CD4-positive, alpha-beta T cell treated with Interleukin-2 at 100 ng/mL for 4 hours (primary cell): ENCODE results near the gene AADAT.
A peak's percentile ranks its signal among the peaks of the same experiment; 100 is the strongest.
"Not testable (repeated sequence)": the region's sequence is repeated elsewhere in the genome, so short reads cannot be mapped to it uniquely, and the experiment has no call there.

Experiments used
- DNase-seq: peaks from one replicate; pipeline ENCODE4 v3.0.0-alpha.2; 2020; ENCODE audit warnings: low spot score

Gene AADAT

GRCh38 chr4:170089274-170089667 lies 485 bp downstream of the AADAT start:
- DNase-seq: no peak

GRCh38 chr4:170088716-170089115 lies 1.0 kb downstream of the AADAT start:
- no peak for DNase-seq

- DNase-seq: no peak
Measured at GRCh38 chr4:170087163-170087700, 2.5 kb downstream of the AADAT start.

GRCh38 chr4:170083541-170083940 lies 6.2 kb downstream of the AADAT start:
- no peak for DNase-seq

DNA sequence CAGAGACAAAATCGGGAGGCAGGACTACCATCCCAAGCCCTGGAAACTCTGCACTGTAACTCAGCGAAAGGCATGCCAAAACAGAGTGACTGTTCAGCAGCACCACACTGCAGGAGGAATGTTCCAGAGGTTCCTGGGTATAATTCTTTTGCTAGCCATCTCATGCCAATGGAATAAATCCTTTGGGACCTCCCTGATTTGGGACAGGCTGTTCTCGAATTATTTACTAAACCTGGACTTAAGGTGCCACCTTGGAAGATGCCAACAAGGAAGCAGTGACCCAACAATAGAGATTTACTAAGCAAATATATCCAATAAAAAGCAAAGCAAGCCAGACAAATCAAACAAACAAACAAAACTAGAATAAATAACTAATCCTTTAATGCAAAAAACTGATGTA lies 9.3 kb downstream of the AADAT start:
- DNase-seq: no peak

DNA sequence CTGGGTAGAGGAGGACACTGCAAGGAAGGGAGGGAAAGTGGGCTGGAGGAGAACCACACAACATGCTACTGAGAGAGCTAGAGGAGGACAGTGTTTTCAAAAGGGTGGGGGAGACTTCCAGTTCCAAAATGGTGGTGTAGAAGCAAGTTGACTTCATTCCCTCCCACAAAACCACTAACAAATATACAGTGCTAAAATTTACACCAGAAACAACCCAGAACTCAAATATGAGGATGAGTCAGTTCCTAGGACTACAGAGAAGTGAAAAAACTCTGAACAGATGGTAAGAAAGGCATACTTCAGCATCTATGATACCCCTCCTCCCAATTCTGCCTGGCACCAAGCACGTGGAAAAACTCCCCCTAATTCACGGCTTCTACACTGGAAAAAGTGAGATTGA lies 9.8 kb downstream of the AADAT start:
- no peak for DNase-seq

DNA sequence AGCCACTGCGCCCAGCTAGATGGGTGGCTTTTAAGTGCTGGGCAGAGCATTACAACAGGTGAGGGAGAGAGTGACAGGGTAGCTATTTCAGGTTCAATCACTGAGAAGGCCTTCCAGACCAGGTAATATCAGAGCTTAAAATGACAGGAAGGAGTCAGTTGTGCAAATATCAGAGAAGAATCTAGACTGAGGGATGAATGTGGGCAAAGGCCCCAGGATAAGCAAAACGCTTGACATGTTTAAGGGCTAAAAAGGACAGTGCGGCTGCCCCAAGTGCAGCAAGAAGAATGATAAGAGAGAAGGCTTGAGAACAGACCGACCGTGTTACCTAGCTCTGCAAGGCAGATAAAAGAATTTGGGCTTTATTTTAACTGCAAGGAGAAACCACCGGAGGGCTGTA lies 18.6 kb downstream of the AADAT start:
- DNase-seq: no peak

DNA sequence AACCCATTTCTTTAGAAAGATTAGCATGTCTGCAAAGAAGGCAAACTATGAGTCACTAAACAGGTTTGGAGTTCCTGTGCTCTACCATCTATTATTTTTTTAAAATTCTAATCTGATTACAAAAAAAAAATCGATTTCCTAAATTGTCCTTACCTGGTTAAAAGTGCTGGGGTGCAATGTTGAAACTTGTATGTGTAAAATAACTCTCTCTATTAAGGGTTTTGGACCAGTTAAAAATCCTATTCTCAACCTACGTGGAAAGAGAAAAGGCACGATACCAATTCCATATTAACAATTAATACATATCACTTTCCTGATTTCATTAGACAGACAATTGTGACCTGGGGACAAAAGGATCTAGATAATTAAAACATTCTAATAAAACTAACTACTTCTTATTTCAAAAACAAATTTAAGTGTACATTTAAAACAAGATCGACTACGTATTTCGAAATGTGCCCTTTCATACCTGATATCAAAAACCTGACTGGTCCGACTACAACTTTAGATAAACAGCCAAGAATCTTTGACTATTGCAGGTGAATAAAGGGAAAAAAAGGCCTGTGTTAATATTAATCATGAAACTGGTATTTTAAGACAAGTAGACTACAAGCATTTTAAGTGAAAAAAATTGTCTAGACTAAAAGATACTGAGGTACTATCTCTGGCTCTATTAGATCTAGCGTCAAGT lies 21.2 kb downstream of the AADAT start:
- DNase-seq: no peak

- no peak for DNase-seq
Measured at GRCh38 chr4:170059421-170059820, 30.3 kb downstream of the AADAT start.

GRCh38 chr4:170058826-170059225 lies 30.9 kb downstream of the AADAT start:
- DNase-seq: no peak

- DNase-seq: no peak
Measured at GRCh38 chr4:170057866-170058265, 31.9 kb downstream of the AADAT start.

GRCh38 chr4:170052919-170053318 lies 36.8 kb downstream of the AADAT start:
- DNase-seq: no peak

GRCh38 chr4:170051402-170051801 lies 38.4 kb downstream of the AADAT start:
- DNase-seq: no peak

- DNase-seq: no peak
Measured at GRCh38 chr4:170049766-170050165, 40.0 kb downstream of the AADAT start.

DNA sequence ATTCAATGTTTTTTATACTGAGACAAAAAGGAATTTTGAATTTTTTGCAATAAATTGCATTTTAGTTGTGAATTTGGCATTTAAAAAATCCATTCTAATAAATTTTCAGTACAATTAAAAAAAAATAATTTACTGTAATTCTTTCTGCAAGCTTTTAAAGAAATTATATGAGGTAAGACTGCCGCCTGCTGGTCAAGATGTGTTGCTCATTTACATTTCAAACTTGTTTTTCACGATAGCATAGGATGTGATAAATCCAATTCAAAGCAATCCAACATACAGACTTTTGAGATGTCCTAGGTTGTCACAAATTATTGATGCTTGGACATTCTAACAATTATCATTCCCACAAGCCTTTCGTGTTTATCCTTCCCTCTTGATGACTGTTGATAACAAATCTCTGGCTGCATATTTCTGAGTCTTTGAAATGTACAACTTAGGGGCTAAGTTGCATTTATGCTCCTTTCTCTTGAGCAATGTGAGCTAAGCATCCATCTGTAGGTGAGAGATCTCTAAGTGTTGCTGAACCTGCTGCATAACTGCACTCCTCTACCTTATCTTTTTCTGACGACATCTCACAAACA lies 41.9 kb downstream of the AADAT start:
- peak; percentile 67 for DNase-seq

GRCh38 chr4:170046156-170046555 lies 43.6 kb downstream of the AADAT start:
- not testable (repeated sequence) for DNase-seq

DNA sequence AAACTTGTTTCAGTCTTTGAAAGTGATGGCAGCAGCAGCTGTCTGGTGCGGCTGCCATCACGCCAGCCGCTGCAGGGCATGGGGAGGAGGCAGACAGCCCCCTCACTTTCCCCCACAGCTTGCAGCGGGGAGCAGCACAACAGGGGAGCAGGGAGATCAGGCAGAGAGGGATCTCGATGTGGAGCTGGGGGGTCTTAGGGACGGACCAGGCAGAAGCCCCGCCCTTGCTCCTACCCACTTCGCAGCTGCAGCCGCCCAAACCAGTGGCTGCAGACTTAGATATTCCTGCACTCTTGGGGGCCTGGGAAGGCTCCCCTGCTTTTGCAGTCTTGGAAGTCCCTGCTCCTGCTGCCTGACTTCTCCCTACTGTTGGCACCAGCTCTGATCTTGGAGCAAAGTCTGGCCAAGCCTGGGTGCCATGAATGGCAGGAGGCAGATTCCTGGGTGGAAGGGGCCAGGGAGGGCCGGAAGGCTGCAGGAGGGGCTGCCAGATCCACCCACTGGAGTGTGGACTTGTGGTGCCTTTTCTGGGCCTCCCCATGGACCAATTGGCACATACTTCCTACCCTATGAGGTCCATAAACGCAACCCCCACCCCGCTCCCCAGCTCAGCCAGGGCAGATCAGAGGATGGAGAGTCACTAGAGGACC lies 49.6 kb downstream of the AADAT start:
- no peak for DNase-seq

DNA sequence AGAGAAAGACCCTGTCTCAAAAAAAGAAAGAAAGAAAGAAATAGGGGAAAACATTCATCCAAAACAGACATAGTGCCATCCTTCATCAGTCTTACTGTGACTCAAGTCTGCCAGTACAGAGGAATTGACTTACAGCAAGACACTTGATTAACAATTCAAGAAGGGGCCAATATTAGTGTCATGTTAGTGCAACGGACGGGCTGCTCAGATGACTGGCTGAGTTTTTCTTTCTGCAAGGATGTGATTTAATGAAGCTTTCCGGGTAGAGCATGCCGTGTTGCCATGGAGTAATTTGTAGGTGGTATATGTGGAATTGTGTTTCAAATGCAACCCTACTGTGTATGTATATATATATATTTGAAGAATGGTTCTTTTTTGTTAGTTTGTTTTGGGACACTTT lies 51.0 kb downstream of the AADAT start:
- DNase-seq: no peak

GRCh38 chr4:170038232-170038631 lies 51.5 kb downstream of the AADAT start:
- no peak for DNase-seq

DNA sequence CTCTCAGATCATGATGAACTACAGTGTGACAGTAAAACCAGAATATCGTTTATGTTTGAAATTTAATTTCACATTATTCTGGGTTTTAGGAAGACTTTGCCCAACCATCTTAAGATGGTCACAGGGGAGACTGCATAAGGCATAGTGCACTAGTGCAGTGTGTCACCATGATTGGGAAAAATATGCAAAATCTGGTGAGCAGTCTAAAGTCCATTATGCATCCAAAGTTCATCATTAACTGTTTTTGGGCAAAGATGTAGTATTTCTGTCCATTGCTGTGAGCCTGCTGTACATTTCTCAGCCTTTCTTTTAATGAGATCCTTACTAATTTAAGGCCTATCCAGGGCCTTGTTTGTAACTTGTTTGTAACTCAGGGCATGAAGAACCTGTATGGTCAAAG lies 52.3 kb downstream of the AADAT start:
- no peak for DNase-seq

- DNase-seq: no peak
Measured at GRCh38 chr4:170035845-170036244, 53.9 kb downstream of the AADAT start.

- no peak for DNase-seq
Measured at GRCh38 chr4:170035231-170035630, 54.5 kb downstream of the AADAT start.

DNA sequence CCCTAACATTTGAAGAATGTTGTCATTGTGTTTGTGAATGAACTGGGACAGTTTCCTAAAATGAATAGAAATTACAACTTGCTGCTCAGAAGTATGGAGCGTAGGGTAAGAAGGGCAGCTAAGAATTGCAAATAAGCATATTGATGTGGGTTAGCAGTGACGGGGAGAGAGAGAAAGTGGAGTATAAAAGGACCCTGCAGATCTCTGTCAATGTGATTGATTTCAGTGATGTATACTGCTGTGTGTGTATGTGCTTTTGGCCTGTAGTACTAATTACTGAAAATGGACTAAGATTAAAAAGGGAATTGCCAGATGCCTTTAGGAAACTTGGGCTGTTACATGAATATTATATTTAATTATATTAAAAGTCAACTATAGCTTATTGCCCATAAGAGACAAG lies 55.8 kb downstream of the AADAT start:
- DNase-seq: no peak
